GM12865 (cell line): ENCODE results near the gene WNT7B.

Experiments
- DNase-seq: peaks from one replicate; pipeline ENCODE4 v3.0.0; 2010; ENCODE audit warnings: low read depth
- H3K4me3 ChIP-seq: 2 replicates; pipeline ENCODE4 v1.5.1; 2011; ENCODE audit warnings: mild to moderate bottlenecking, low read depth, low read length, control low read depth
- CTCF ChIP-seq: IDR thresholded peaks from 2 replicates; pipeline ENCODE4 v1.5.1; 2011; ENCODE audit warnings: low read length, control low read depth, low read depth, inconsistent platforms; ENCODE audit not compliant: insufficient read depth; ENCODE audit errors: missing control alignments

Gene WNT7B

GRCh38 chr22:45971408-45972028 is 5.4 kb downstream of the WNT7B start:
- TF ChIP-seq CTCF: no peak
- no peak overlapping the region for H3K4me3 ChIP-seq
- no peak for DNase-seq

- no peak overlapping the region for H3K4me3 ChIP-seq
- no peak for DNase-seq
- no peak for TF ChIP-seq CTCF
Measured at GRCh38 chr22:45970705-45971407, 6.1 kb downstream of the WNT7B start.

- H3K4me3 ChIP-seq: no peak overlapping the region
- no peak for TF ChIP-seq CTCF
- no peak for DNase-seq
Measured at GRCh38 chr22:45969801-45970470, 7.0 kb downstream of the WNT7B start.

- no peak overlapping the region for H3K4me3 ChIP-seq
- no peak for TF ChIP-seq CTCF
- no peak for DNase-seq
Measured at GRCh38 chr22:45969414-45969799, 7.6 kb downstream of the WNT7B start.

GRCh38 chr22:45968751-45969413 is 8.1 kb downstream of the WNT7B start:
- DNase-seq: no peak
- H3K4me3 ChIP-seq: no peak overlapping the region
- no peak for TF ChIP-seq CTCF

GRCh38 chr22:45968003-45968650 is 8.8 kb downstream of the WNT7B start:
- no peak for TF ChIP-seq CTCF
- no peak overlapping the region for H3K4me3 ChIP-seq
- DNase-seq: no peak
